NOMO-1 treated with dmso at 0.1 percent for 144 hours (cell line): Measurements from ENCODE around the gene APOM.

Source experiments
- DNase-seq: peaks from one replicate; lab custom pipeline; 2025; ENCODE audit not compliant: unreplicated experiment; lab: John Stamatoyannopoulos, UW

APOM gene

DNA sequence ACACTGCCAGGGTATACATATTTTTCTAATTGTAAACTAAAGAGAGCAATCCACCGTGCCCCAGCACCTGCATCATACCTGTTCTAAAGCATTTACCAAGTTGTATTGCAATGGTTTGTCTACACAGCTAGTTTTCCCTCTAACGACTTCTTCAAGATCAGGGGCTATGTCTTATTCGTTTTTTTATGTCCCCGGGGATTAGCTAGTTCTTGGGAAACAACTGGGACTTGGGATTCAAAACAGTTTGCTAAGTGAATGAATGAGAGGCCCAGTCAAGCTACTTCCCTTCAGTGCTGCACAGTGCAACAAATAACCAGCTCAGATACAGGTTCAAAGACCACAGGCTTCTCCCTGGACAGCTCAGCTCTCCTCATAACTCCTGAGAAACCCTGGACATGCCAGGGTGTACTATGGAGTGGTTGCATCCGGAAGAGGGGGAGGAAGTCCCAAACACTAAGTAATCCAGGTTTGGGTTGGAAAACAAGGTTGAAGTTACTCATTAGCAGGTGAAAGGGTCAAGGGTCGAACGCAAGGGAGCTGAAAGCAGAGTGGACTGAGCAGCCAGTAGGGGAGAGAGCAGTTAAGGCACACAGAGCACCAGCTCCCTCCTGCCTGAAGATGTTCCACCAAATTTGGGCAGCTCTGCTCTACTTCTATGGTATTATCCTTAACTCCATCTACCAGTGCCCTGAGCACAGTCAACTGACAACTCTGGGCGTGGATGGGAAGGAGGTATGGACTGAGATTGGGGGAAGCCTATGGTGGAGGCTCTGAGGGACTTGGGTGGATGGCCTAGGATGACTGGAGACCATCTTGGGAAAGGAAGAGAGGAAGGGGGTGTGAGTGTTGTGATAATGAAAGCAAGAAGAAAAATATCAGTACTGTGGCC is at the start of gene APOM:
APOM (plus strand) TSS at position 546 of the 889 bp plus-strand sequence; CDS start at position 619, 73 bp downstream.
- DNase-seq = no peak

DNA sequence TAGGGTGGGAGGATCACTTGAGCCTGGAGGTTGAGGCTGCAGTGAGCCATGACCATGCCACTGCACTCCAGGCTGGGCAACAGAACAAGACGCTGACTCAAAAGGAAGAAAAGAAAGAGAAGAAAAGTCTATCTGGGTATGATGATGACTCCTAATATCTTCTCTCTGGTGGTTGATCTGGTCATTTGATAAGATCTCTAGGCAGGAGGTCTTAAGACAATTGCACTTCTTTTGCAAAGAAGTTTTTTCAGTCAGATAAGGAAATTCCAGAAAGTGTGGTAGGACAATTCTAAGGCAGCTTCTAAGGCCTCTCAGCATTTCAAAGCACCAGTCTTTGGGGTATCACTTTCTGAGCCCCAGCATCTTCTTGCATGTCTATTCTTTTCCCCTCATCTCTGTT is 48.4 kb upstream of the APOM start:
- DNase-seq = no peak

DNA sequence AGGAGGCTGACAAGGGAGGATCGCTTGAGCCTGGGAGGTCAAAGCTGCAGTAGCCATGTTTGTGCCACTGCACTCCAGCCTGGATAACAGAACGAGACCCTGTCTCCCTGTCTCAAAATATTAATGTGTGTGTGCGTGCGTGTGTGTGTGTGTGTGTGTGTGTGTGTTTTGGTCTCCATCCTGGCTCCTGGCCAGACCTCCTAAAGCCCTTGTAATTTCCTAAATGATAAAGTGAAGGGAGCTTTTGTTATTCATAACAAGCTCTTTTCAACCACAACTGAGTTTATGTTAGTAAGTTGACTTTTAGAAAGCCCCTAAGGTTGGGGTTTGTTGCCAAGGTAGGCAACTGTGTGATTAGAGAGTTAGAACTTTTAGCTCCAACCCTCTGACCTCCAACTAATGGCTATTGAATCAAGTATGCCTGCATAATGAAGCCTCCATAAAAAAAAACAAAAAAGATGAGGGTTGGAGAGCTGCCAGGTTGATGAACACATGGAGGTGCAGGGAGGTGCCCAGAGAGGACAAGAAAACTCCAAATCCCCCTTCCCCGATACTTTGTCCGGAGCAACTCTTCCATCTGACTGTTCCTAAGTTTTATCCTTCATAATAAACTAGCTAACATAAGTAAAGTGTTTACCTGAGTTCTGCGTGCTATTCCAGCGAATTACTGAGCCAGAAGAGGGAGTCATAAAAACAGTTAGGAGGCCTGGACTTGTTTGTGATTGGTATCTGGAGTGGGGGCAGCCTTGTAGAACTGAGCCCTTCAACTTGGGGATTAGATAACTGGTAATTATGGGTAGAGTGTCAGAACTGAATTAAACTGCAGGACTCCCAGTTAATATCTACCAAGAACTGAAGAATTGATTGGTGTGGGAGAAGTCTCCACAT is 45.9 kb upstream of the APOM start:
- no peak for DNase-seq

DNA sequence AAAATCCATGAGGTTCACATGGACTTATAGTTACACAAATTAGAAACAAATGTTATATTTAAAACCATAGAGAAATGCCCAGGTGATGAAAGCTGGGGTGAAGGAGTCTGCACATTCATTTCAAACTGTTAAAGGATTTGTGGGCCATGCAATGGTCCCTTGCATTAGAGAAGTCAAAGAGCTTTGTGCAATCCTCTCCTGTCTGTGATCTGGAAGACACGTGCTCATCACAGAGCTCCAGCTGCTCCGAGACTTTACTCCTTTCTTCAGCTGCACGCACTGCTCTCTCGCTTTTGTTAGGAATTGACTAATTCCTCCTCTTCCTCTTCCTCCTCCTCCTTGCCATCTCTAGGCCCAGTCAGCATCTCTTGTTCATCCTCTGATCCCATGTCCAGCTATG is 44.7 kb upstream of the APOM start:
- no peak for DNase-seq

DNA sequence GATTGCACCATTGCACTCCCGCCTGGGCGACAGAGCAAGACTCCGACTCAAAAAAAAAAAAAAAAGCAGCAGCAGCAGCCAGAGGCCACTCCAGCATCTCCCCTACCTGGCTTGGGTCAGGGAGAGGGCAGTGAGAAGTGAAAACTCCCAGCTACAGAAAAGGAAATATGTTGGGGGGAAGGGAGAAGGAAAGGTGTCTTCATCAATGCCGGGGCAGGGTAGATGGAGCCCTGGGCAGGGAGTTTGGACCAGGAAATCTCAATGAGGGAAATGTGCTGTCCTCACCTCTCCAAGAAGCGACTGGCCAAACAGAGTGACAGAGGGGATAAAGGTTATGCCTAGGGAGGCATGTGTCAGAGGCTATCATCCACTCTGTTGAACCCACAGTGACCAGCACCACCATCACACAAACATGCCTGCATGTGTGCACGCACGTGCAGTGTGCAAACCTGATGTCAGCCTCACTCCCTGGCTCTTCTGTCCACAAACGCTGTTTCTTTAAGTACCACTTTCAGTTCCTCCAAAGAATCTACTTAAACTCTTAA is 41.5 kb upstream of the APOM start:
- peak; percentile 26 for DNase-seq

DNA sequence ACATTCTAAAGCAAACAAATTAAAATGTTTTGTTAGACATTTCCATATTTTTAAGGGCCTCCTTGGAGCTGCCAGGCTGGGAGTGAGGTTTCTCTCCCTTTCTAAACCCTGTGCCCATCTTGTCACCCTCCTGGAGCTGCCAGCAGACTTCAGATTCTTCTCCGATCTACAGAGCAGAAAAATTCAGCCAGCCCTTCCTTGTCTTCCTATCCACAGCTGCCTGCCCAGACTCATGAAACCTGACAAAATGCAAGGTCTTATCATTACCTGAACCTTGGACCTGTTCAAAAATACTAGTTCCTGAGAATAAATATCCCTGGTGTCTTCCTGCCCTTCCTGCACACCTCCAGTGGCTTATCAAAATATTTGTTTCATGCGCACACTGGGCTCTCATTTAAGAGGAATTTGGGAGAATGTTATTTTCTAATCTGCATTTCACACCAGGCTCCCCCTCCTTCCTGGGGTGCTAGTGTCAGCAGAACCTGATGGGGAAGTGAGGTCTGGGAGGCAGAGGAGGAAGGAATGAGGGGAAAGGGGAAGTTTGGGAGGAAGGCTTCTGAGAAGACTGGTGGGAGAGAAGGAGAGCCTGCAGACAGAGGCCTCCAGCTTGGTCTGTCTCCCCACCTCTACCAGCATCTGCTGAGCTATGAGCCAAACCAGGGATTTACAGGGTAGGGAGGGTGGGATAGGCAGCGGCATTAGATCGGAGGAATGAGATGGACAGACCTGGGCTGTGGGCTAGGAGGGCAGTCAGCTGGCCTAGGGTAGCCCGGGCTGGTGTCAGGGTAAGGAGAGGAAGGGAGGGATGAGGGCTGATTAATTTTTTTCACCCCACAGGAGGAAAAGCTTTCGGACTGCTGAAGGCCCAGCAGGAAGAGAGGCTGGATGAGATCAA is 40.8 kb upstream of the APOM start, which contains the start of gene AIF1:
AIF1 (plus strand) TSS at position 551 of the 895 bp plus-strand sequence; CDS start at position 647, 96 bp downstream.
- no peak for DNase-seq

DNA sequence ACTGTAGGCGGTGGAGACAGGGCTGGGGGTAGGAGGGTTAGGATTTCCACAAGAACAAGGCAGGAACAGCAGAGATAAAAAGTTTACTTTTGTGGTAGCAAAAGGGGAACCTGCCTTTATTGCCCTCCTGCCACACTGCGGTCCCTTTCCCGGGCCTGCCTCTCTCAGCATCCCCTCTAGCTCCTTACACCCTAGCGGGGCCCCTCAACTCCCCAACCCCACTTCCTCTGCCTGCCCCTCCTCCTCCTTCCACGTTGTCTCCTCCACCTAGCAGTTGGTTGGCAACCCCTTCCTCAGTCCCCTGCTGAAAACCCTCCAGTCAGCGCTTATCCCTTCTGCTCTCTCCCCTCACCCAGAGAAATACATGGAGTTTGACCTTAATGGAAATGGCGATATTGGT is 39.9 kb upstream of the APOM start:
- peak; percentile 93 for DNase-seq

DNA sequence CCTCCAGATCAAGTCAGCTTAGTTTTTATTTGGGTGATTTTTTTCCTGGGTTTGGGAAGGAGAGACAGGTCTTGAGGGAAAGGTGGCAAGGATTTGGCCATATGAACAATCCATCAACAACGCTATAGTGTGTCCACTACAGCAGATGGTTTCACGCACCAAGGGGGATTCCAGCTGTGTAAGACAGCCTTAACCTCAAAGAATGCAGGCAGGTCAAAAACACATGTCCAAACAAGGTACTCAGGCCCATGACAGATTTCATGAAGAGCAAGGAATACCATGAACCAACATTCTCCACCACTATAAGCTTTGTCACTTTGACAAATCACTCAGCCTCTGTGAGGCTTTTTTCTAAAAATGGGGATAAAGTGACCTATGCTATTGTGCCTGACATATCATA is 38.7 kb upstream of the APOM start:
- no peak for DNase-seq

DNA sequence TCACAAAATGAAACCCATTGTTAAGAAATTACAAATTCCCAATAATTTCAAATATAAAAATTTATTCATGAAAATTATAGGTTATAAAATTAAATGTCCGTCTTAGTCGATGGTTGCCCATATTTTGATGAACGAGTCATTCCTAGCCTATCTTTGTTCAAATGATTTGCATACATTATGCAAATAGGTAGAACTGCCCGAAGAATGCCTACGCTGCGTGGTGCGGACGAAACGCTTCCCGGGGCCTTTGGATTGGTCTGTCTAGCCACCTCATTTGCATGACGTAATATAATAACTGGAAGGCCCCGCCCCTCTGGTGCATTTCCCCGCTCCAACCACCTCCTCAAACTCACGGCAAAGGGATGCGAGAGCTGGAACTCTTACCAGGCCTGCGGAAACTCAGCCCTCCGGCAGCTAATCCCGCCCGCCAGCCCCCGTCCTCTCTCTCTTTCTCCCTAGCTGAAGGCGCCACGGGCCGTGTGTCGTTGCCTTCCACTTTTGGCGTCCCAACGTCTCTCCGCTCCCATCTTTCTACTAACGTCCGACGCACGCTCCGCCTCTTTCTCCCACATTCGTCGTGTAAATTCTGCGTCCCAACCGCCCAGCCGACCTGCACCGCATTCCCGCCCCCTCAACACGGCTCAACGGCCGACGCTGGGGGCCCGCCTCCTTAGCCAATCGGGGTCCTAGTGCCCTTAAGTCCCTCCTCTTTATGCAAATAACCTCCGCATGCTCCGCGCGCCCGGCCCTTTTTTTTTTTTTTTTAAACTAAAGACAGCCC is 35.7 kb upstream of the APOM start:
- peak; percentile 99 for DNase-seq

DNA sequence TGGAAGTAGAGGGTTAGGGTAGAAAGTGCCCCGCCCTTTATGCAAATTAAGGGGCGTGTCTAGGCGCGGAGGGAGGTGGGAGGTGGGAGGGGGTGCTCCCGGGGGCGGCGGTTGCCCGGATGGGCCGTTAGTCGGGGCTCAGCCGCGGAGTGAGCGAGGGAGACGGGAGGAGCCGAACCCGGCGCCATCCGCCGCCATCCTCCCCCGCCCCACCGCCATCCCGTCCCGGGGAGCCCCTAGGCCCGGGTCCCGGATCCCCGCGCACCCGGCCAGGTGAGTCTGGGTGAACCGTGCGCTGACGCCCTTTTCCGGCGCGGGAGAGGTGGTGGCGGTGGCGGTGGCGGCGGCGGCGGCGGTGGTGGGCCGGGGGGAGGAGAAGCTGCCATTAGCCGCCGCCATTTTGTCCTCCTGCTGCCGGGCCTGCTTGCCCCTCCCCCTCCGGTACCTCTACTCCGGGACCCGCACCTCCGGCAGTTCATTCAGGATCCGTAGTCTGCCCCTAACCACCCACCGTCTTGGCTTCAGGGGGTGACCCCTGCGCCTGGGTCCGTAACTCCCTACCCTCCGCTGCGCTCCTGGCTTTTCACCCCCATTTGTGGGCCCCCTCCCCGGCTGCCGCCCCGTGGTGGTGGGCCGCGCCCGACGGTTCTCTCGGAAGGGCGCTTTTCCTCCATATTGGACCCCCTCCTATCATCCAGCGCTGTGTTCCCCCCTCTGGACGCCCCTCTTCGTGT is 34.9 kb upstream of the APOM start, which contains the start of gene PRRC2A:
PRRC2A (plus strand) TSS at position 130 of the 734 bp plus-strand sequence. CDS start 2,075 bp downstream, outside the sequence.
- DNase-seq = peak; percentile 79

DNA sequence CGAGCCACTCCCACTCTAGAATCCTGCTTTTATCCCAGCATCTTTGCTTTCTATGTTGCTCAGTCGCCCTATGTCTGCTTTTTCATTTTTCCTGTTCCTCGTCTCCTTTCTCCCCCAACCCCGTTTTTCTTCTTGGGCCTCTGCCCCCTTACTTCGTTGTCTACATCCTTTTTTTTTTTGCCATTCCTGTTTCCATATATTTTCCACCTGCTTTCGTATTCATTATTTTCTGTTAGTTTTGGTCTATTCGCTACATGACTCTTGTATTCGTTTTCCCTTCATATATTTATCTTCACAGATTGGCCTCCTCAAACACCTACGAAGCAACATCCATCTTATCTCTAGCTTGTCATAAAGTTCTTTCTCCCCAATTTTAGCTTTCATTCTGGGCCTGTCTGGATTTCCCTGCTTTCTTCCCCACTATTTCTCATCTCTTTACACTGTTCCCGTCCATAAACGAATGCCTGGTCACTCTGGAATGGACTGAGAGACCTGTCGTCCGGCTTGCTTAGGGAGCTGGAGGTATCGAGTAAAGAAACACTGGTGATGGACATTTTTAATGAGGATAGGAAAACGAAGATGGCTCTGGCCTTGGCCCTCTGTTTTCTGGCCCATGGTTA is 34.3 kb upstream of the APOM start:
- DNase-seq = no peak

DNA sequence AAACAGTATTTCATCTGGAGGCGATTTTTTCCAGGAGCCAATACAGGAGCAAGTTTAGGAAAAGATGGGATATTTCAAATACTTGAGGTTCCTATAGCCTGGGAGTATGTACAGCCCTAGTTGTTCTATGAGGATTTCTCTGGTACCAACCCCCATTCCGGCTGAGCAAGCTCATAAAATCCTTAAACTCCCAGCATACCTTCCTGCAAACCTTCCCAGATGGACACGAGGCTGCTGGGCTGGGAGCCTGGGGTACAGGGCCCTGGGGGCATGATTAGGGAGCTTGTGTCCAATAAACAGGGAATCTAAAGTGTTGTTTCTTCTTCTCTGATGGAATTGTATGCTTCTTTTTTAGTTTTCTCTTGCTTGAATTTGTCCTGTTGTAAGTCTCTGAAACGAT is 33.7 kb upstream of the APOM start:
- DNase-seq = no peak

DNA sequence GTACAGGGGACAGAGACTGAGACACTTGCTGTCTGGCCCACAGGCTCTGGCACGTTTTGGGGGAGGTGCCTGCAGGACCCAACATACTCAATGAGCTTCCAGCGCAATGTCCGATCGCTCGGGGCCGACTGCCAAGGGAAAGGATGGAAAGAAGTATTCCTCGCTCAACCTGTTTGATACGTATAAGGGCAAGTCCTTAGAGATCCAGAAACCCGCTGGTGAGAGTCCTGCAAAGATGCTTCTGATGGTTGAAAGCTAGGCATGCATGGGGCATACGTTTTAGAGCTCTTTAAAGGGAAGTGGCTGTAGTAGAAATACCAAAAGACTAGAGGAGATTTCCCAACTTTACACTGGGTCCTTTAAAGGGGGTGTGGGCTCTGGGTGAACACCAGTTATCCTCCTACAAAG is 33.0 kb upstream of the APOM start:
- DNase-seq = peak; percentile 16

DNA sequence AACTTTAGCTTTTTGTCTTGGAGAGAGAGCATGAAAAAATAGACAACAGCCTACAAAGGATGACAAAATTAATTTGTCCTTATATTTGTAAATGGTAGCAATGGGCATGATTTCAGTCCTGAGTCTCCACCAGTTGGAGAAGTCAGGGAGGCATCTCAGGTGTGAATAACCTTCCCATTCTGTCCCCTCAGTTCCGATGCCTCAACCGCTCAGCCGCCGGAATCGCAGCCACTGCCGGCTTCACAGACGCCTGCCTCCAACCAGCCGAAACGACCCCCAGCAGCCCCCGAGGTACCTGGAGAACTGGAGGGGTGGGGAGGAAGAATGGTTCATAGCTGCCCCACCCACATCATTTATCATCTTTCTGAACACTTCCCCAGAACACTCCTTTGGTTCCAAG is 31.6 kb upstream of the APOM start:
- no peak for DNase-seq

DNA sequence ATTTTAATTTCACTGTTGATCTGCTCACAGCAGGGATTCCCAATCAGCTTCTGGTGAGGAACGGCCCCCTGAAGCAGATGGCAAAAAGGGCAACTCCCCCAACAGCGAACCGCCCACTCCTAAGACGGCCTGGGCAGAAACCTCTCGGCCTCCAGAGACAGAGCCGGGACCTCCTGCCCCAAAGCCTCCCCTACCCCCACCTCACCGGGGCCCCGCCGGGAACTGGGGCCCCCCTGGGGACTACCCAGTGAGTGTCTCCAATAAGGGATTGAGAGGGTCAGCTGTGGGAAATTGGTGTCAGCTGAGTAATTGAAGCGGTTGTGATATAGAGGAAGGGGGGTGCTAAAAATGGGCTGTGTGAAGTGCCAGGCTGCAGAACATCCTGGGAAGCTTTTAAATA is 28.7 kb upstream of the APOM start:
- no peak for DNase-seq

DNA sequence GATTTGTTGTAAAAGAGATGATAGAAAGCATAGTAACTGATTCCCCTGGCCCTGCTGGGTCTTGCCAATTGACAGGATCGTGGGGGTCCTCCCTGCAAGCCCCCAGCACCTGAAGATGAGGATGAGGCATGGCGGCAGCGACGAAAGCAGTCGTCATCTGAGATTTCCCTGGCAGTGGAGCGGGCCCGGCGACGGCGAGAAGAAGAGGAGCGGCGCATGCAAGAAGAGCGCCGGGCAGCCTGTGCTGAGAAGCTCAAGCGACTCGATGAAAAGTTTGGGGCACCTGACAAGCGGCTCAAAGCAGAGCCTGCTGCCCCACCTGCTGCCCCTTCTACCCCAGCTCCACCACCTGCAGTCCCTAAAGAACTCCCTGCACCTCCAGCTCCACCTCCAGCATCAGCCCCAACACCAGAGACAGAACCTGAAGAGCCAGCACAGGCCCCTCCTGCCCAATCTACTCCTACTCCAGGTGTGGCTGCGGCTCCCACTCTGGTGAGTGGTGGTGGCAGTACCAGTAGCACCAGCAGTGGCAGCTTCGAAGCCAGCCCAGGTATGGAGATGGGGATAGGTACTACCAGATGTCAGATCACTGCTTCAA is 27.9 kb upstream of the APOM start:
- DNase-seq = no peak

DNA sequence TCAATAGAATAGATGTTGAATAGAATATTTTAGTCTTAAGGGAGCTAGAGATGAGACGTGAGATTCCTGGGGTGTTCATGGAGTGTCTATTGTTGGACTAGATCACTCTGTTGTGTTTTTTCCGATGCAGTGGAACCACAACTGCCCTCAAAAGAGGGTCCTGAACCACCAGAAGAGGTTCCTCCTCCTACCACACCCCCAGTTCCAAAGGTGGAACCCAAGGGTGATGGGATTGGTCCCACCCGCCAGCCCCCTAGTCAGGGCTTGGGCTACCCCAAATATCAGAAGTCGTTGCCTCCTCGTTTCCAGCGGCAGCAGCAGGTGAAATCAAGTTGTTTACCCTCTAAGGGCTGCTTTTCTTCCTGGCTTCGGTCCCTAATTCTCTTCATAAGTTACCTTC is 26.7 kb upstream of the APOM start:
- no peak for DNase-seq
